Measurements from ENCODE around the gene DYSF. TPM values are rescaled to one million over a fixed set of nuclear protein-coding genes. Genes with fewer than 3 reads are reported as not detected.

DYSF gene
- total RNA-seq (0.15 and 0.17 TPM in 2 replicates), polyA plus RNA-seq (0.12 and 0.43 TPM in 2 replicates), polyA minus RNA-seq (1.6 and 2.7 TPM in 2 replicates)
- total RNA-seq (2013): 2.3 TPM

DNA sequence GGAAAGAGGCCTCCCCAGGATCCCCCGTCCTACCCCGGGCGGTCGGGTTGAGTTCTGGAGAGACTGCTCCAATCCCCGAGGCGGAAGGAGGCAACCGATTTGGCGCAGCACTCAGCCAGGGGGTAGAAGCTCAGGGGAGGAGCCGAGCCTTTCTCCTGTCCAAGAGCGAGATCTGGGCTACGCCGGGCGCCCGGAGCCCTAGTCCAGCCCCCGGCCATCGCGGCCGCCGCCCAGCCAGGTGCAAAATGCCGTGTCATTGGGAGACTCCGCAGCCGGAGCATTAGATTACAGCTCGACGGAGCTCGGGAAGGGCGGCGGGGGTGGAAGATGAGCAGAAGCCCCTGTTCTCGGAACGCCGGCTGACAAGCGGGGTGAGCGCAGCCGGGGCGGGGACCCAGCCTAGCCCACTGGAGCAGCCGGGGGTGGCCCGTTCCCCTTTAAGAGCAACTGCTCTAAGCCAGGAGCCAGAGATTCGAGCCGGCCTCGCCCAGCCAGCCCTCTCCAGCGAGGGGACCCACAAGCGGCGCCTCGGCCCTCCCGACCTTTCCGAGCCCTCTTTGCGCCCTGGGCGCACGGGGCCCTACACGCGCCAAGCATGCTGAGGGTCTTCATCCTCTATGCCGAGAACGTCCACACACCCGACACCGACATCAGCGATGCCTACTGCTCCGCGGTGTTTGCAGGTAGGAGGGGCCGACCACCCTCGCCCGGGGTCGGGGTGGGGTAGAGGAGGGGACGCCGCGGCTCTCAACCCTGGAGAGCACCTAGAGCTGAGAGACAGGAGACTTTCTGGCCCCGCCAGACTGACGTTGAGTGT lies at the start of gene DYSF:
DYSF (plus strand) TSS at position 158 of the 817 bp plus-strand sequence.
- Mint-ChIP-seq H3K27ac (no peak within 1 kb of the TSS), H3K27me3 (peaks cover 51% of the 10 kb centered on the region), H3K4me1 (peaks cover 19% of the 10 kb centered on the region), H3K4me3 (peak within 1 kb of the TSS; percentile 69), H3K9me3 (ENCODE audit: insufficient read depth) (no peaks in the 10 kb centered on the region)
- Histone ChIP-seq H3K79me2 (ENCODE audit: control insufficient read depth, insufficient read depth, low read length) (no peaks in the 10 kb centered on the region), H3K36me3 (replicated peaks in 1 of 2; ENCODE audit: control extremely low read depth in 1 of 2, control insufficient read depth in 1 of 2, extremely low read depth in 1 of 2, insufficient read depth in 2 of 2, low read length in 1 of 2) (no peaks in the 10 kb centered on the region), H3K9ac (ENCODE audit: low read length) (peak within 1 kb of the TSS; percentile 47), H4K20me1 (ENCODE audit: control insufficient read depth, insufficient read depth, low read length, poor library complexity, severe bottlenecking) (no peaks in the 10 kb centered on the region), H3K9me3 (ENCODE audit: control extremely low read depth in 1 of 3, control insufficient read depth in 2 of 3, insufficient read depth in 1 of 3, low read length in 2 of 3) (peaks cover 0 to 2% (median 0%) of the 10 kb centered on the region in 3 donors), H3K4me2 (replicated peaks; ENCODE audit: low read depth, low read length, poor library complexity, severe bottlenecking) (peak within 1 kb of the TSS; percentile 75), H3K4me1 (ENCODE audit: control insufficient read depth in 2 of 2, insufficient read depth in 2 of 2, low read length in 2 of 2) (peaks cover 24 to 28% of the 10 kb centered on the region in 2 donors), H3K27me3 (replicated peaks in 1 of 4; ENCODE audit: control extremely low read depth in 1 of 4, control insufficient read depth in 3 of 4, insufficient read depth in 4 of 4, low read length in 3 of 4) (peaks cover 0 to 42% (median 22%) of the 10 kb centered on the region in 4 experiments), H3K27ac (ENCODE audit: low read length in 2 of 2) (no peak within 1 kb of the TSS), H3K4me3 (ENCODE audit: control extremely low read depth in 1 of 5, extremely low read depth in 1 of 5, insufficient read depth in 1 of 5, low read depth in 2 of 5, low read length in 4 of 5) (peak within 1 kb of the TSS; percentile 15 to 50 (median 43)), H2AFZ (ENCODE audit: insufficient read depth, low read depth, low read length, poor library complexity, severe bottlenecking) (peak within 1 kb of the TSS; percentile 56)
- ATAC-seq (ENCODE audit: low read depth) (no peak), DNase-seq (peak; percentile 37)
- ChIA-PET CTCF (no interaction called here), POLR2A (no interaction called here)
- 6% methylated on average over 66 of the region's 66 CpGs for WGBS (ENCODE audit: insufficient coverage)
- TF ChIP-seq, protein P1, sequence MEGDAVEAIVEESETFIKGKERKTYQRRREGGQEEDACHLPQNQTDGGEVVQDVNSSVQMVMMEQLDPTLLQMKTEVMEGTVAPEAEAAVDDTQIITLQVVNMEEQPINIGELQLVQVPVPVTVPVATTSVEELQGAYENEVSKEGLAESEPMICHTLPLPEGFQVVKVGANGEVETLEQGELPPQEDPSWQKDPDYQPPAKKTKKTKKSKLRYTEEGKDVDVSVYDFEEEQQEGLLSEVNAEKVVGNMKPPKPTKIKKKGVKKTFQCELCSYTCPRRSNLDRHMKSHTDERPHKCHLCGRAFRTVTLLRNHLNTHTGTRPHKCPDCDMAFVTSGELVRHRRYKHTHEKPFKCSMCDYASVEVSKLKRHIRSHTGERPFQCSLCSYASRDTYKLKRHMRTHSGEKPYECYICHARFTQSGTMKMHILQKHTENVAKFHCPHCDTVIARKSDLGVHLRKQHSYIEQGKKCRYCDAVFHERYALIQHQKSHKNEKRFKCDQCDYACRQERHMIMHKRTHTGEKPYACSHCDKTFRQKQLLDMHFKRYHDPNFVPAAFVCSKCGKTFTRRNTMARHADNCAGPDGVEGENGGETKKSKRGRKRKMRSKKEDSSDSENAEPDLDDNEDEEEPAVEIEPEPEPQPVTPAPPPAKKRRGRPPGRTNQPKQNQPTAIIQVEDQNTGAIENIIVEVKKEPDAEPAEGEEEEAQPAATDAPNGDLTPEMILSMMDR (IDR thresholded peaks at IDR 0.05): no peak
- TF ChIP-seq EZH2 (IDR thresholded peaks at IDR 0.05; ENCODE audit: borderline replicate concordance, insufficient read depth, low read depth, low read length, poor library complexity, severe bottlenecking): no peak
- intact Hi-C loops (cut with micrococcal nuclease): no loop called here

DNA sequence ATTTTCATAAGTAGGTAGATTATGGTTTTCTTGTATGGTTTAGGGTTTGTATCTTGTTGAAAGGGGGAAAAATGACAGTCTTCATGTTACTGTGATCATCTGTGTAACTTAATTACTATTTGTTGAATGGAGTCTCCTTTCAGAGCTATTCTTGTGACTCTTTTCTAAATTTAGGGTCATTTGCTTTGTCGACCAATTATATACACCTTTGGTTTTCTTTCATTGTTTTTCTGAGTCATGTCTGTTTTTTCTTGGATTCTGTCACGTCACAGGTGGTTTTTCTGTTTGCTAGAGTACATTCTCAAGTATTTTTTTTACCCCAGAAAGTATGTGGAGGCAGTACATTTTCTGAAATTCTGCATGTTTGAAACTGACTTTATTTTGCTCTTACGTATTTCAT lies 43.8 kb upstream of the DYSF start:
- peak overlapping the region; percentile 16 for H3K27ac Mint-ChIP-seq
- ChIA-PET POLR2A (no interaction called here), CTCF (no interaction called here)
- H3K9me3 Mint-ChIP-seq (ENCODE audit: insufficient read depth): no peaks in the 10 kb centered on the region
- ATAC-seq (ENCODE audit: low read depth) (no peak), DNase-seq (no peak)
- Histone ChIP-seq H3K9ac (ENCODE audit: low read length) (no peak overlapping the region), H3K27me3 (replicated peaks in 1 of 4; ENCODE audit: control extremely low read depth in 1 of 4, control insufficient read depth in 3 of 4, insufficient read depth in 4 of 4, low read length in 3 of 4) (no peaks in the 10 kb centered on the region), H3K4me3 (ENCODE audit: control extremely low read depth in 1 of 5, extremely low read depth in 1 of 5, insufficient read depth in 1 of 5, low read depth in 2 of 5, low read length in 4 of 5) (no peak overlapping the region), H3K4me2 (replicated peaks; ENCODE audit: low read depth, low read length, poor library complexity, severe bottlenecking) (no peak overlapping the region), H2AFZ (ENCODE audit: insufficient read depth, low read depth, low read length, poor library complexity, severe bottlenecking) (no peak overlapping the region), H3K36me3 (replicated peaks in 1 of 2; ENCODE audit: control extremely low read depth in 1 of 2, control insufficient read depth in 1 of 2, extremely low read depth in 1 of 2, insufficient read depth in 2 of 2, low read length in 1 of 2) (peaks cover 5 to 26% of the 10 kb centered on the region in 2 experiments), H3K9me3 (ENCODE audit: control extremely low read depth in 1 of 3, control insufficient read depth in 2 of 3, insufficient read depth in 1 of 3, low read length in 2 of 3) (no peaks in the 10 kb centered on the region), H3K4me1 (ENCODE audit: control insufficient read depth in 2 of 2, insufficient read depth in 2 of 2, low read length in 2 of 2) (no peaks in the 10 kb centered on the region), H3K79me2 (ENCODE audit: control insufficient read depth, insufficient read depth, low read length) (no peaks in the 10 kb centered on the region), H3K27ac (ENCODE audit: low read length in 2 of 2) (no peak overlapping the region), H4K20me1 (ENCODE audit: control insufficient read depth, insufficient read depth, low read length, poor library complexity, severe bottlenecking) (no peaks in the 10 kb centered on the region)
- TF ChIP-seq, protein P1 (IDR thresholded peaks at IDR 0.05): no peak
- no peak for TF ChIP-seq EZH2 (IDR thresholded peaks at IDR 0.05; ENCODE audit: borderline replicate concordance, insufficient read depth, low read depth, low read length, poor library complexity, severe bottlenecking)
- H3K4me1 Mint-ChIP-seq: no peaks in the 10 kb centered on the region
- WGBS (ENCODE audit: insufficient coverage): 100% methylated on average over 1 of the region's 3 CpGs
- no peaks in the 10 kb centered on the region for H3K27me3 Mint-ChIP-seq
- H3K4me3 Mint-ChIP-seq: no peak overlapping the region
- intact Hi-C loops (cut with micrococcal nuclease): no loop called here

Data from B cell (primary cell).